ENCODE data around the gene WDR89.

The WDR89 gene

GRCh38 chr14:63641473-63642228 is at the start of gene WDR89:
Gene WDR89 (minus strand): TSS chr14:63641871. CDS start chr14:63599942, 41,929 bp downstream.
- TF ChIP-seq CTCF (IDR thresholded peaks at IDR 0.05; ENCODE audit: insufficient read depth, low read length, poor library complexity, severe bottlenecking): peak; percentile 32
- no peak for TF ChIP-seq EZH2phosphoT487 (conservative IDR thresholded peaks at IDR 0.05; ENCODE audit: low read length)
- Histone ChIP-seq H3K9me2 (replicated peaks; ENCODE audit: insufficient read depth, low read length) (no peaks in the 10 kb centered on the region), H2AFZ (ENCODE audit: low read depth, low read length, severe bottlenecking) (peak within 1 kb of the TSS; percentile 69), H3K36me3 (ENCODE audit: low read length) (no peaks in the 10 kb centered on the region), H3K27ac (ENCODE audit: low read depth, low read length) (peak within 1 kb of the TSS; percentile 89), H4K20me1 (ENCODE audit: low read depth, low read length) (no peaks in the 10 kb centered on the region), H3K9ac (ENCODE audit: low read length) (peak within 1 kb of the TSS; percentile 66), H3F3A (ENCODE audit: insufficient read depth) (peaks cover 35% of the 10 kb centered on the region), H3K4me3 (ENCODE audit: insufficient read depth, low read length, poor library complexity, severe bottlenecking) (peak within 1 kb of the TSS; percentile 75), H3K4me2 (ENCODE audit: low read depth, low read length, poor library complexity, severe bottlenecking) (peak within 1 kb of the TSS; percentile 91), H3K27me3 (ENCODE audit: low read length) (no peaks in the 10 kb centered on the region), H3K79me2 (ENCODE audit: insufficient read depth, low read length) (peaks cover 45% of the 10 kb centered on the region), H3K9me3 (ENCODE audit: insufficient read depth, low read length) (no peaks in the 10 kb centered on the region)

- Histone ChIP-seq H3K27ac (ENCODE audit: low read depth, low read length) (no peak overlapping the region), H3K9me3 (ENCODE audit: insufficient read depth, low read length) (no peaks in the 10 kb centered on the region), H3K27me3 (ENCODE audit: low read length) (no peaks in the 10 kb centered on the region), H4K20me1 (ENCODE audit: low read depth, low read length) (no peaks in the 10 kb centered on the region; the same call in 1 of the 2 replicates), H3K4me3 (ENCODE audit: insufficient read depth, low read length, poor library complexity, severe bottlenecking) (no peak overlapping the region), H3K79me2 (ENCODE audit: insufficient read depth, low read length) (peaks cover 16% of the 10 kb centered on the region), H3K9ac (ENCODE audit: low read length) (no peak overlapping the region), H3K9me2 (replicated peaks; ENCODE audit: insufficient read depth, low read length) (no peaks in the 10 kb centered on the region), H3K4me2 (ENCODE audit: low read depth, low read length, poor library complexity, severe bottlenecking) (no peak overlapping the region), H3K36me3 (ENCODE audit: low read length) (peaks cover 24% of the 10 kb centered on the region), H2AFZ (ENCODE audit: low read depth, low read length, severe bottlenecking) (no peak overlapping the region), H3F3A (ENCODE audit: insufficient read depth) (peaks cover 17% of the 10 kb centered on the region; the same call in 1 of the 2 replicates)
- no peak for TF ChIP-seq EZH2phosphoT487 (conservative IDR thresholded peaks at IDR 0.05; ENCODE audit: low read length)
Observed at GRCh38 chr14:63689132-63689531, 47.5 kb upstream of the WDR89 start.

GRCh38 chr14:63686926-63687325 is 45.3 kb upstream of the WDR89 start:
- Histone ChIP-seq H2AFZ (ENCODE audit: low read depth, low read length, severe bottlenecking) (no peak overlapping the region), H3K4me3 (ENCODE audit: insufficient read depth, low read length, poor library complexity, severe bottlenecking) (no peak overlapping the region), H4K20me1 (ENCODE audit: low read depth, low read length) (no peaks in the 10 kb centered on the region; the same call in 1 of the 2 replicates), H3K79me2 (ENCODE audit: insufficient read depth, low read length) (peaks cover 3% of the 10 kb centered on the region; the same call in 1 of the 2 replicates), H3K36me3 (ENCODE audit: low read length) (peaks cover 31% of the 10 kb centered on the region), H3K9me2 (replicated peaks; ENCODE audit: insufficient read depth, low read length) (no peaks in the 10 kb centered on the region), H3K9ac (ENCODE audit: low read length) (no peak overlapping the region), H3K9me3 (ENCODE audit: insufficient read depth, low read length) (no peaks in the 10 kb centered on the region), H3K4me2 (ENCODE audit: low read depth, low read length, poor library complexity, severe bottlenecking) (no peak overlapping the region), H3F3A (ENCODE audit: insufficient read depth) (peaks cover 17% of the 10 kb centered on the region; the same call in 1 of the 2 replicates), H3K27ac (ENCODE audit: low read depth, low read length) (no peak overlapping the region), H3K27me3 (ENCODE audit: low read length) (no peaks in the 10 kb centered on the region)
- TF ChIP-seq EZH2phosphoT487 (conservative IDR thresholded peaks at IDR 0.05; ENCODE audit: low read length) (no peak), CTCF (IDR thresholded peaks at IDR 0.05; ENCODE audit: insufficient read depth, low read length, poor library complexity, severe bottlenecking) (no peak)

GRCh38 chr14:63685401-63685800 is 43.7 kb upstream of the WDR89 start:
- Histone ChIP-seq H3K9me3 (ENCODE audit: insufficient read depth, low read length) (no peaks in the 10 kb centered on the region), H3K27me3 (ENCODE audit: low read length) (no peaks in the 10 kb centered on the region), H3K9ac (ENCODE audit: low read length) (no peak overlapping the region), H3K79me2 (ENCODE audit: insufficient read depth, low read length) (no peaks in the 10 kb centered on the region; the same call in 1 of the 2 replicates), H3K4me3 (ENCODE audit: insufficient read depth, low read length, poor library complexity, severe bottlenecking) (no peak overlapping the region), H3K9me2 (replicated peaks; ENCODE audit: insufficient read depth, low read length) (no peaks in the 10 kb centered on the region), H2AFZ (ENCODE audit: low read depth, low read length, severe bottlenecking) (no peak overlapping the region), H4K20me1 (ENCODE audit: low read depth, low read length) (no peaks in the 10 kb centered on the region), H3K27ac (ENCODE audit: low read depth, low read length) (no peak overlapping the region), H3K36me3 (ENCODE audit: low read length) (peaks cover 27% of the 10 kb centered on the region), H3K4me2 (ENCODE audit: low read depth, low read length, poor library complexity, severe bottlenecking) (no peak overlapping the region), H3F3A (ENCODE audit: insufficient read depth) (peaks cover 12% of the 10 kb centered on the region; the same call in 1 of the 2 replicates)
- no peak for TF ChIP-seq EZH2phosphoT487 (conservative IDR thresholded peaks at IDR 0.05; ENCODE audit: low read length)
- TF ChIP-seq CTCF (IDR thresholded peaks at IDR 0.05; ENCODE audit: insufficient read depth, low read length, poor library complexity, severe bottlenecking): no peak
